K562 (cell line): Measurements from ENCODE around the gene ALOX12B. TPM values are rescaled to one million over a fixed set of nuclear protein-coding genes. Genes with fewer than 3 reads are reported as not detected.

ENCODE experiments used
- BDP1 ChIP-seq: IDR thresholded peaks from 3 replicates; pipeline ENCODE4 v1.6.1; 2011; ENCODE audit not compliant: insufficient read length, insufficient read depth
- BRCA1 ChIP-seq, 2 experiments: fragments of 450-650 bp in 1 of 2; sonication (generic) in 1 of 2; formaldehyde crosslinking in 1 of 2; IDR thresholded peaks; 2 replicates each; pipeline versions ENCODE4 v1.5.0 to v1.6.1; 2017 to 2020; ENCODE audit warnings: mild to moderate bottlenecking in 1 of 2, missing genetic modification reagents in 1 of 2
- CBX2 ChIP-seq: fragments of 200-600 bp; sonication (generic); IDR thresholded peaks from one replicate; pipeline ENCODE4 v1.6.1; 2012; ENCODE audit warnings: mild to moderate bottlenecking, low read length, inconsistent platforms; ENCODE audit not compliant: insufficient read depth, poor library complexity, severe bottlenecking
- ELF1 ChIP-seq: fragments of 200-800 bp; sonication (Bioruptor generic); IDR thresholded peaks from 2 replicates; pipeline ENCODE4 v1.6.1; 2016; ENCODE audit warnings: missing genetic modification characterization, missing compliant biosample characterization
- ELF2 ChIP-seq: fragments of 250-450 bp; sonication (Bioruptor Pico); IDR thresholded peaks from 2 replicates; pipeline ENCODE4 v1.5.0; 2021; ENCODE audit warnings: mild to moderate bottlenecking
- ELK3 ChIP-seq: fragments of 450-650 bp; formaldehyde crosslinking; IDR thresholded peaks from 2 replicates; pipeline ENCODE4 v1.4.0; 2020; ENCODE audit warnings: mild to moderate bottlenecking
- GATA2 ChIP-seq: sonication (generic); formaldehyde crosslinking; IDR thresholded peaks from 2 replicates; pipeline ENCODE4 v1.4.0; 2020; ENCODE audit warnings: mild to moderate bottlenecking, missing genetic modification reagents
- HIVEP1 ChIP-seq: fragments of 250-450 bp; sonication (Bioruptor Pico); IDR thresholded peaks from 2 replicates; pipeline ENCODE4 v1.4.0; 2020; ENCODE audit warnings: mild to moderate bottlenecking
- HNRNPUL1 ChIP-seq: fragments of 200-400 bp; formaldehyde crosslinking; IDR thresholded peaks from 2 replicates; pipeline ENCODE4 v1.6.1; 2017; ENCODE audit warnings: low read length
- KAT8 ChIP-seq: fragments of 450-650 bp; IDR thresholded peaks from 2 replicates; pipeline ENCODE4 v1.6.1; 2016; ENCODE audit warnings: low read depth, mild to moderate bottlenecking
- MECOM ChIP-seq: fragments of 250-450 bp; sonication (Bioruptor Pico); IDR thresholded peaks from 2 replicates; pipeline ENCODE4 v1.8.0; 2022; ENCODE audit warnings: inconsistent platforms
- MEF2A ChIP-seq: IDR thresholded peaks from 2 replicates; pipeline ENCODE4 v1.6.1; 2011; ENCODE audit warnings: low read depth, mild to moderate bottlenecking, low read length, moderate library complexity; ENCODE audit not compliant: control insufficient read depth
- NBN ChIP-seq: fragments of 450-650 bp; IDR thresholded peaks from 2 replicates; pipeline ENCODE4 v1.6.1; 2016; ENCODE audit warnings: low read depth, mild to moderate bottlenecking
- PHB2 ChIP-seq: fragments of 450-650 bp; IDR thresholded peaks from 2 replicates; pipeline ENCODE4 v1.6.1; 2017; ENCODE audit warnings: low read depth
- POLR2B ChIP-seq: fragments of 450-650 bp; IDR thresholded peaks from 2 replicates; pipeline ENCODE4 v1.6.1; 2018; ENCODE audit warnings: low read depth; ENCODE audit not compliant: partially characterized antibody
- RBM34 ChIP-seq: fragments of 200-400 bp; formaldehyde crosslinking; IDR thresholded peaks from 2 replicates; pipeline ENCODE4 v1.6.1; 2018; ENCODE audit warnings: low read length, borderline replicate concordance; ENCODE audit not compliant: insufficient read depth
- RHOXF2B ChIP-seq: fragments of 250-450 bp; sonication (Bioruptor Pico); conservative IDR thresholded peaks from 2 replicates; pipeline ENCODE4 v1.5.1; 2021
- SAFB ChIP-seq: fragments of 200-400 bp; formaldehyde crosslinking; IDR thresholded peaks from 2 replicates; pipeline ENCODE4 v1.6.1; 2017; ENCODE audit warnings: low read depth, low read length, borderline replicate concordance
- STAT5B ChIP-seq: fragments of 250-450 bp; sonication (Bioruptor Pico); IDR thresholded peaks from 2 replicates; pipeline ENCODE4 v1.8.0; 2021; ENCODE audit warnings: mild to moderate bottlenecking, inconsistent platforms
- ZBED1 ChIP-seq: IDR thresholded peaks from 2 replicates; pipeline ENCODE4 v1.6.1; 2014
- ZNF408 ChIP-seq: fragments of 250-450 bp; sonication (Bioruptor Pico); IDR thresholded peaks from 2 replicates; pipeline ENCODE4 v1.4.0; 2020; ENCODE audit warnings: low read depth, mild to moderate bottlenecking, moderate library complexity
- polyA plus RNA-seq, 8 experiments: library from polyadenylated mRNA; depleted of rRNA in 4 of 8; stranded (reverse) in 5 of 8; unstranded in 3 of 8; fragments of >200 nt; fragmentation: Nextera tagmentation in 2 of 8; fragmentation: Illumina TruSeq in 1 of 8; extraction: Ambion mirVana in 2 of 8; extraction: Trizol in 1 of 8; gene quantifications; 2 replicates each; pipeline versions ENCODE4 v1.2.1 to v1.2.3, GENCODE V29; 2011 to 2014; ENCODE audit warnings: inconsistent platforms in 1 of 8, missing spikeins in 1 of 8
- total RNA-seq, 7 experiments: library from RNA; depleted of rRNA in 6 of 7; stranded (reverse); fragments of >200 nt in 6 of 7; fragmentation: Illumina TruSeq in 2 of 7; extraction: Trizol in 2 of 7; gene quantifications; 2 replicates each; pipeline versions ENCODE4 v1.2.1 to v1.2.3, GENCODE V29; 2011 to 2021; ENCODE audit warnings: low replicate concordance in 1 of 7
- TF ChIP-seq, protein P1 (sequence below): sonication (generic); formaldehyde crosslinking; IDR thresholded peaks from 2 replicates; pipeline ENCODE4 v1.8.0; 2022; ENCODE audit warnings: mild to moderate bottlenecking, missing genetic modification reagents
- TF ChIP-seq, protein P2 (sequence below): sonication (generic); formaldehyde crosslinking; IDR thresholded peaks from 2 replicates; pipeline ENCODE4 v1.8.1; 2023; ENCODE audit warnings: mild to moderate bottlenecking, missing genetic modification reagents
- TF ChIP-seq, protein P3 (sequence below): sonication (generic); formaldehyde crosslinking; IDR thresholded peaks from 2 replicates; pipeline ENCODE4 v1.8.0; 2022; ENCODE audit warnings: missing genetic modification reagents, mild to moderate bottlenecking, moderate library complexity, borderline replicate concordance

ALOX12B gene
- total and polyA plus RNA-seq, 9 of the 15 experiments (the other 6 are each of a cell fraction or from before 2014, with no cell fraction given): not detected

DNA sequence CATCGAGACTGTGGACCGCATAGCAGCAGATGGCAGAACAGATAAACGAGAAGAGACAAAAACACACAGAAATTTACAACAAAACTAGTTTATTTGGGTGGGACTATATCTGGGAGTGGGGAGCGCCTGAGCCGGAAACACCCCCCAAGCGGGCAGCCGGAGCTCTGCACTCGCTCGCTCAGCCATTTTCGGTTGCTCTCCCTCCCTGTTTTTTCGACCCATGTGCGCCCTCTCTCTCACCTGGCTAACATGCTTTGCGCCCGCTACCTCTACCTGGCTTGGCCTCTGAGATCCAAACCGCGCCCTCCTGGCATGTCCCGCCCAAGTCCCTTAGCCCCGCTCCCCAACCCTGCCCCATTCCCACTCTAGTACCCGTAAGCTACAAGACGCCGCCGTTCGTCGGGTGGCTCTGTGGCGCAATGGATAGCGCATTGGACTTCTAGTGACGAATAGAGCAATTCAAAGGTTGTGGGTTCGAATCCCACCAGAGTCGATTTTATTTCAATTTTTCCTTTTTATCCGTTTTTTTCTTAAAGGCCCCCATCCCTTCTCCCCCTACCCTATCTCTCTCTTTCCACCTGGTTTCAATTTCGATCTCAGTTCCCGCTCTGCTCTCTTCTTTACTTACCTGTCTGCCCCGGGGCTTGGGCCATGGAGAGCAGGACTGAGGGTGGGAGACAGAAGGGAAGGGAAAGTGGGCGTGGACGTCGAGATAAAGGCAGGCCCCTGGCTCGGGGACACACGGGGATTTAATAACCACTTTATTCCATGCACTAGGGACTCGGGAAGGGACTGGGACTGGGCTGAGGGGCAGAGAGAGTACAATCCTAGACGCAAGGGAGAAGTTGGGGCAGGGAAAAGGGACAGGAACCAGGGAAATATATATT, 33.2 kb upstream of the ALOX12B start (continued):
- TF ChIP-seq ELK3 (no peak), ELF2 (CRISPR knock-in tag) (no peak), BRCA1 (IDR thresholded peaks at IDR 0.05) (no peak), BRCA1 (CRISPR knock-in tag; IDR thresholded peaks at IDR 0.05) (no peak), HNRNPUL1 (no peak), POLR2B (peak; percentile 46), GATA2 (CRISPR knock-in tag) (no peak), BDP1 (peak; percentile 53), CBX2 (no peak), ZBED1 (no peak), SAFB (no peak), RBM34 (no peak), ZNF408 (CRISPR knock-in tag) (no peak), HIVEP1 (CRISPR knock-in tag) (no peak), ELF1 (tag) (no peak), MEF2A (no peak), RHOXF2B (CRISPR knock-in tag) (no peak), PHB2 (no peak), STAT5B (CRISPR knock-in tag) (no peak), NBN (0 out of 2 replicates have a peak, but pooled peaks have one; percentile 59), MECOM (CRISPR knock-in tag) (no peak), KAT8 (no peak)
- TF ChIP-seq, protein P1, sequence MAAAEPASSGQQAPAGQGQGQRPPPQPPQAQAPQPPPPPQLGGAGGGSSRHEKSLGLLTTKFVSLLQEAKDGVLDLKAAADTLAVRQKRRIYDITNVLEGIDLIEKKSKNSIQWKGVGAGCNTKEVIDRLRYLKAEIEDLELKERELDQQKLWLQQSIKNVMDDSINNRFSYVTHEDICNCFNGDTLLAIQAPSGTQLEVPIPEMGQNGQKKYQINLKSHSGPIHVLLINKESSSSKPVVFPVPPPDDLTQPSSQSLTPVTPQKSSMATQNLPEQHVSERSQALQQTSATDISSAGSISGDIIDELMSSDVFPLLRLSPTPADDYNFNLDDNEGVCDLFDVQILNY (CRISPR knock-in tag): no peak
- TF ChIP-seq, protein P2, sequence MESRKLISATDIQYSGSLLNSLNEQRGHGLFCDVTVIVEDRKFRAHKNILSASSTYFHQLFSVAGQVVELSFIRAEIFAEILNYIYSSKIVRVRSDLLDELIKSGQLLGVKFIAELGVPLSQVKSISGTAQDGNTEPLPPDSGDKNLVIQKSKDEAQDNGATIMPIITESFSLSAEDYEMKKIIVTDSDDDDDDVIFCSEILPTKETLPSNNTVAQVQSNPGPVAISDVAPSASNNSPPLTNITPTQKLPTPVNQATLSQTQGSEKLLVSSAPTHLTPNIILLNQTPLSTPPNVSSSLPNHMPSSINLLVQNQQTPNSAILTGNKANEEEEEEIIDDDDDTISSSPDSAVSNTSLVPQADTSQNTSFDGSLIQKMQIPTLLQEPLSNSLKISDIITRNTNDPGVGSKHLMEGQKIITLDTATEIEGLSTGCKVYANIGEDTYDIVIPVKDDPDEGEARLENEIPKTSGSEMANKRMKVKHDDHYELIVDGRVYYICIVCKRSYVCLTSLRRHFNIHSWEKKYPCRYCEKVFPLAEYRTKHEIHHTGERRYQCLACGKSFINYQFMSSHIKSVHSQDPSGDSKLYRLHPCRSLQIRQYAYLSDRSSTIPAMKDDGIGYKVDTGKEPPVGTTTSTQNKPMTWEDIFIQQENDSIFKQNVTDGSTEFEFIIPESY (CRISPR knock-in tag): no peak
- TF ChIP-seq, protein P3, sequence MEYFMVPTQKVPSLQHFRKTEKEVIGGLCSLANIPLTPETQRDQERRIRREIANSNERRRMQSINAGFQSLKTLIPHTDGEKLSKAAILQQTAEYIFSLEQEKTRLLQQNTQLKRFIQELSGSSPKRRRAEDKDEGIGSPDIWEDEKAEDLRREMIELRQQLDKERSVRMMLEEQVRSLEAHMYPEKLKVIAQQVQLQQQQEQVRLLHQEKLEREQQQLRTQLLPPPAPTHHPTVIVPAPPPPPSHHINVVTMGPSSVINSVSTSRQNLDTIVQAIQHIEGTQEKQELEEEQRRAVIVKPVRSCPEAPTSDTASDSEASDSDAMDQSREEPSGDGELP (CRISPR knock-in tag): peak; percentile 61; the same call in 1 of the 2 replicates
